HG02970 (cell line): ENCODE data around the gene USP17L13.
"Not testable (repeated sequence)": the region's sequence is repeated elsewhere in the genome, so short reads cannot be mapped to it uniquely, and the experiment has no call there.

Experiments used
- ATAC-seq: cut with Tn5 transposase; IDR thresholded peaks from one replicate; pipeline ENCODE4 v1.9.1; 2021; ENCODE audit warnings: mild to moderate bottlenecking, moderate library complexity, moderate number of reproducible peaks; ENCODE audit not compliant: unreplicated experiment, low FRiP score

USP17L13 gene

GRCh38 chr4:9224596-9224995, at the start of gene USP17L13:
USP17L13 (plus strand) TSS chr4:9224896; CDS start chr4:9224896, 0 bp downstream.
- ATAC-seq, result not testable (repeated sequence)

- not testable (repeated sequence) for ATAC-seq
Observed at GRCh38 chr4:9210357-9210756, 14.3 kb upstream of the USP17L13 start, which contains the start of gene USP17L10. USP17L10 (plus strand) TSS chr4:9210657; CDS start chr4:9210657, 0 bp downstream.

GRCh38 chr4:9214701-9215100, 10.0 kb upstream of the USP17L13 start:
- not testable (repeated sequence) for ATAC-seq

- not testable (repeated sequence) for ATAC-seq
Observed at GRCh38 chr4:9215105-9215504, 9.6 kb upstream of the USP17L13 start, which contains the start of gene USP17L11. USP17L11 (plus strand) TSS chr4:9215405; CDS start chr4:9215405, 0 bp downstream.

- not testable (repeated sequence) for ATAC-seq
Observed at GRCh38 chr4:9219852-9220251, 4.8 kb upstream of the USP17L13 start, which contains the start of gene USP17L12. USP17L12 (plus strand) TSS chr4:9220152; CDS start chr4:9220152, 0 bp downstream.

GRCh38 chr4:9230249-9230648, 5.6 kb downstream of the USP17L13 start:
- not testable (repeated sequence) for ATAC-seq

GRCh38 chr4:9234085-9234484, 9.4 kb downstream of the USP17L13 start, which contains the start of gene USP17L15:
USP17L15 (plus strand) TSS chr4:9234385; CDS start chr4:9234385, 0 bp downstream.
- not testable (repeated sequence) for ATAC-seq

- not testable (repeated sequence) for ATAC-seq
Observed at GRCh38 chr4:9238461-9238860, 13.8 kb downstream of the USP17L13 start.

- not testable (repeated sequence) for ATAC-seq
Observed at GRCh38 chr4:9243579-9243978, 18.9 kb downstream of the USP17L13 start, which contains the start of gene USP17L17. USP17L17 (plus strand) TSS chr4:9243879; CDS start chr4:9243879, 0 bp downstream.

GRCh38 chr4:9247953-9248680, 23.4 kb downstream of the USP17L13 start, which contains the start of gene USP17L18:
USP17L18 (plus strand) TSS chr4:9248630; CDS start chr4:9248630, 0 bp downstream.
- not testable (repeated sequence) for ATAC-seq

GRCh38 chr4:9253078-9253477, 28.4 kb downstream of the USP17L13 start, which contains the start of gene USP17L19:
USP17L19 (plus strand) TSS chr4:9253378; CDS start chr4:9253378, 0 bp downstream.
- ATAC-seq, result not testable (repeated sequence)

GRCh38 chr4:9257824-9258223, 33.1 kb downstream of the USP17L13 start, which contains the start of gene USP17L20:
USP17L20 (plus strand) TSS chr4:9258124; CDS start chr4:9258124, 0 bp downstream.
- ATAC-seq, result not testable (repeated sequence)

- ATAC-seq, result not testable (repeated sequence)
Observed at GRCh38 chr4:9262572-9262971, 37.9 kb downstream of the USP17L13 start, which contains the start of gene USP17L21. USP17L21 (plus strand) TSS chr4:9262872; CDS start chr4:9262872, 0 bp downstream.

GRCh38 chr4:9267319-9267718, 42.6 kb downstream of the USP17L13 start, which contains the start of gene USP17L22:
USP17L22 (plus strand) TSS chr4:9267619; CDS start chr4:9267619, 0 bp downstream.
- ATAC-seq, result not testable (repeated sequence)

- ATAC-seq, result not testable (repeated sequence)
Observed at GRCh38 chr4:9271719-9272118, 47.0 kb downstream of the USP17L13 start.
